ENCODE measurements around the gene SUN2.

SUN2 gene

DNA sequence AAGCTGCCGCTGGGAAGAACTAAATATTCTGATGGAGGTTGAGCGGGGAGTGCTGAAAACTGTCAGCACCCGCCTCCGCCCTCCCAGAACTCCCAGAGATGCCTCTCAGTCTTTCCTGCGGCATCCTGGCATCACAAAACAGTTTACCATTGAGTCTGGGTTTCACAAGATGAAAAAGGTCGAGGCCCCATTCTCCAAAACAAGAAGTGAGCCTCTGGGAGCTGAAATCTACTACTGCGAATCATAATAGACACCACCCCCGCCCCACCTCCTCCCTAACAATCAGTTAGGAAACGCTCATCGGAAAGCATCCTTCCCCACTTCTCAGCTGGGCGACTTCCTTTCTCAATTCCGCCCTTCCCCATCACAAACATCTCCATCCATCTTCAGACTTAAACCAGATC lies 1.0 kb downstream of the SUN2 start:
- no peak for DNase-seq (ENCODE audit: low spot score)
- no peak for FAIRE-seq

GRCh38 chr22:38753948-38754750 lies 1.6 kb downstream of the SUN2 start:
- peak; percentile 8 for DNase-seq (ENCODE audit: low spot score)

DNA sequence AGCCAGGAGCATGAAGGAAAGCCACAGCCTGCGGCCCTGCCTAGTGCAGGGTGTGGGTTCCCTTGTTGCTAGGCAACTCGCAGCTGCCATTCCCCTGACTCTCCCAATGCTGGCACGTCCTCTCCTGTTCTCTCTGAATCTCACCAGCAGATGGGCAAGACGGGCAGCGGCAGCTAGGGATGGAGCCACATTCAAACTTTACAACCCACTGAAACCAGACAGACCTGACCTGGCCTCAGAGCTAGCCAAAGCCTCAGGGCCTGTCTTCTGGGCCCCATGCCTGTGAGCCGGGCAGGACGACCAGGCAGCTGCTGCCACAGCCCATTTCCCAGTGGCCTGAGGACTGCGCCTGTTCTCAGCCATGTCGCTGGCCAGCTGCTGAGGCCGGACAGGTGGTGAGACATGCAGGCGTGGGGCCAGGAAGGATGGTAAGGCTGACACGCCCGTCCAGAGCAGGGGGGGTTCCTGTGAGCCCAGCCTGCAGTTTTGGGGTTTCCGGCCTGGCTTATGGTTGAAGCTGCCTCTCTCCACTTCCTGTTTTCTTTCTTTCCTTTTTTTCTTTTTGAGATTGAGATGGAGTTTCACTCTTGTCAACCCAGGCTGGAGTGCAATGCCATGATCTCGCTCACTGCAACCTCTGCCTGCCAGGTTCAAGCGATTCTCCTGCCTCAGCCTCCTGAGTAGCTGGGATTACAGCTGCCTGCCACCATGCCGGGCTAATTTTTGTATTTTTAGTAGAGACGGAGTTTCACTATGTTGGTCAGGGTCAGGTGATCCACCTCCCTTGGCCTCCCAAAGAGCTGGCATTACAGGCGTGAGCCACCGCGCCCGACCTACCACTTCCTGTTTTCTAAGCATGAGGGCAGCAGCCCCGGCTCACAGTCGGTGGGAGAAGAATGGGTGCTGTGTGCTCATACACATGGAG lies 4.1 kb downstream of the SUN2 start:
- FAIRE-seq (no peak), DNase-seq (ENCODE audit: low spot score) (no peak)

More at GRCh38 chr22:38753948-38754750, 1.6 kb downstream of the SUN2 start:
- FAIRE-seq: no peak

GRCh38 chr22:38751066-38751421 lies 4.8 kb downstream of the SUN2 start:
- DNase-seq (ENCODE audit: low spot score) (no peak), FAIRE-seq (no peak)

DNA sequence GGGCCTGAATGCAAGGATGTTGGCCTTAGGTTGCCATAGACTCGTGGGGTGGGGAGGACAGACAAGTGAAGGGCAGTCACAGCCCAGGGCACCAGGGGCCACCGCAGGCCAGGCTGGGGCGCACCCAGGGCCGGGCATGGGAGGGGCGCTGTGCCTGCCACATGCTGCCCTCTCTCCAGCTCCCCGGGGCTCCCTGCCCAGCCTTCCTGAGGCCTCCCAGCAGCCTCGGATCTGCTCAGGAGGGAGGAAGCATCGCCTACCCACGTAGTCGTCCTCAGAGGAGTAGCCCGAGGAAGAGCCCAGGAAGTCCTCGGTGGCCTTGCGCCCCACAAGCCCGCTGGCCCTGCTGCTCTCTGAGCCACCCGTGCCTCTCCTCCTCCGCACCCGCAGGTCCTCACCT lies 5.2 kb downstream of the SUN2 start:
- DNase-seq (ENCODE audit: low spot score) (no peak), FAIRE-seq (no peak)

DNA sequence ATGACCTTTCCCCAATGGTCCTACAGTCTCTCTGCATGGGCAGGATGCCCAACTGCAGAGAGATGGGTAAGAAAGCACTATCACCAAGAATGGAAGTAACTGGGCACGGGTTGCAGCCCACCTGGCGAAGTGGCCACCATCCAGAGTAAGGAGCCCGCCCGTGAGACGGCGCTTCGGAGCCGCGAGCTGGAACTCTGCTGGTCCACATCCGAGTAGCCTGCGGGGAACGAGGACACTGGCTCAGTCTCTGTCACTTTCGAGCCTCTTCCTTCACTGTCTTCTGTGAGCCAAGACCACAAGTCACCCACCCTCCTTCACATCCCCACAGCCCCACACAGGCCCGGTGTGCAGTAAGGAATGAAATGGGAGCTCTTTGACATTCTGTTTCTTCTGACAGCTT lies 5.7 kb downstream of the SUN2 start:
- no peak for DNase-seq (ENCODE audit: low spot score)
- FAIRE-seq: no peak

- FAIRE-seq (no peak), DNase-seq (ENCODE audit: low spot score) (no peak)
These were observed 7.2 kb downstream of the SUN2 start for GRCh38 chr22:38748487-38749136.

- FAIRE-seq (no peak), DNase-seq (ENCODE audit: low spot score) (no peak)
These were observed 9.9 kb downstream of the SUN2 start for GRCh38 chr22:38745676-38746460.

DNA sequence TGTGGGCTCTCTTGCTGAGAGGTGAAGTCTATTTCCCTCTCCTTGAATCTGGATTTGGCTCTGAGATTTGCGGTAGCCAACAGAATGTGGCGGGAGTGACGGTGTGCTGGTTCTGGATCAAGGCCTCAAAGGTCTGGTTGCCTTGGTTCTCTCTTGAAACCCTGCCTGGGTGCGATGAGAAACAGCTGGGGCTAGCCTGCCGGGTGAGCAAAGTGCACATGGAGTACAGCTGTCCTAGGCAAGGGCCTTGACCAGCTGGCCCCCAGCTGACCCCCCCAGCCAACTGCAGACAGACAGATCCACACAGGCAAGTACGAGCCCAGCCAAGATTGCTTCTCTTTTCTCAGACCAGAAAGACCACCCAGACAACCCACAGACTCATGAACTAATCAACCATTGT lies 10.8 kb downstream of the SUN2 start:
- FAIRE-seq: no peak
- no peak for DNase-seq (ENCODE audit: low spot score)

DNA sequence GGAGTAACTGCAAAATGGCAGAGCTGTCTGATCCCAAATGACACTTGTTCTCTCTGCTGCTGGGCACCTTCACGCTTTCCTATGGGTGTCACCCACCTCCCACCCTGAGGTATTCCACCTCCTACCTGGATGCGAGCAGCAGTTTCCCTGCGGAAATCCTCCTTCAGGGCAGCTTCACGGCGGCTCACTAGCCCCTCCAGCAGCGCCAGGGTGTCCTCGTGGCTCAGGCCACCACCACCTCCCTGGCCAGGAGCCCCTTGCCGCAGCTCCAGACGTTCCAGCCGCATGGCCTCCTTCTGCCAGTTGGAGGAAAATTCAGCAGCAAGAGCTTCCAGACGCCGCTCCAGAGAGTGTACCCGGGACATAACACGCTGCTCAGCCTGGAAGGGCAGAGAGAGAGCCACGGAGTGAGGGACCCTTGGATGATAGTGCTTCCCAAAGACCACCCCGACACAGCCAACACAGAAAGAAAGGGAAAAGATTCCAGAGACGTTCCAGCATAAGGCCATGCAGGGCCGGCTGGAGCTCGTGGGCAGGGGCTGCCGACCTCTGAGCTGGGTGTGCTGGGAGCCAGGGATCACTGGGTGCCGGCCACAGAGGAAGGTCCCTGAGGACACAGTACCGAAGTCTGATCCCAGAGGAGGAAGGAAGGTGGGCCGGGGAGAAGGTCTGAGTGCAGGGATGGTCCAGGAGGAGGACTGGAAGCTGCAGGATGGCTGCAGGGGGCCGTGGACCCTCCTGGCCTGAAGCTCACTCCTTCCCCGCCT lies 13.4 kb downstream of the SUN2 start:
- FAIRE-seq (no peak), DNase-seq (ENCODE audit: low spot score) (no peak)

- FAIRE-seq (no peak), DNase-seq (ENCODE audit: low spot score) (no peak)
These were observed 14.2 kb downstream of the SUN2 start for GRCh38 chr22:38741576-38741975.

- FAIRE-seq: no peak
- DNase-seq (ENCODE audit: low spot score): no peak
These were observed 14.6 kb downstream of the SUN2 start for GRCh38 chr22:38741166-38741565.

- DNase-seq (ENCODE audit: low spot score) (no peak), FAIRE-seq (no peak)
These were observed 15.0 kb downstream of the SUN2 start for GRCh38 chr22:38740754-38741153.

- FAIRE-seq (no peak), DNase-seq (ENCODE audit: low spot score) (no peak)
These were observed 15.6 kb downstream of the SUN2 start for GRCh38 chr22:38740116-38740723.

- no peak for FAIRE-seq
- DNase-seq (ENCODE audit: low spot score): no peak
These were observed 16.3 kb downstream of the SUN2 start for GRCh38 chr22:38739300-38740055.

- DNase-seq (ENCODE audit: low spot score): no peak
- no peak for FAIRE-seq
These were observed 17.2 kb downstream of the SUN2 start for GRCh38 chr22:38738475-38739070.

DNA sequence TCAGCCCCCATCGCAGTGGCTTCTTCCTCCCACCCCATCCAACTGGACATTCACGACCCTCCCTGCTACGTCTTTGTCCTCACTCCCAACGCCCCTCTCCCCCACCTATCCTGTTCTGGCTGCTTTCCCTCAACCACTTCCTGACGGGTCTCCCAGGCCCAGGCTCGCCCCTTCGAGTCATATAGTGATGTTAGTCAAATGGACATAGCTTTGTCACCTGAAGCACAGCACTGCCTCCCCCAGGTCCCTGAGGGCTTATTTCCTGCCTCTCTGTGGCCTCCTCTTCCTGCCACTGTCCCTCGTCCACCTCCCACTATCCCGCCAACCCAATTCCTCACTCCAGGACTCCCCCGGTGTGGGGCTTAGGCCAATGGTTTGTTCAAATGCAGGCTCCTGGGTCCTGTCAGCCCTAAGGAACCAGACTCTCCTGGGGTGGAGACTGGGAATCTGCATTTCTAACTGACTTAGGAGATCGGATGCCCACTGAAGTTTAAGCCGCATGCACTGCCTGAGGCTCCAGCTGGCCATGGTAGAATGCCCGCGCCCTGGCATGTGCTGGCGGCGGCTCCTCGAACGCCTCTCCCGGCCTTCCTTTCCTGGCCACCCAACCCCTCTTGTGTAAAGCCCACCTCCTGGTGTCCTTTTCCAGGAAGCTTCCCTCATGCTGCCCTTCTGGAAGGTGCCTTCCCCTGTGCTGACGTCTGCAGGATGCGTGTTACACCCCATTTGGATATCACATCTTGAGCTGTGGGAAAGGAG lies 18.3 kb downstream of the SUN2 start:
- FAIRE-seq (no peak), DNase-seq (ENCODE audit: low spot score) (peak; percentile 38)

- no peak for DNase-seq (ENCODE audit: low spot score)
- no peak for FAIRE-seq
These were observed 19.6 kb downstream of the SUN2 start for GRCh38 chr22:38736257-38736570.
